Ovary (tissue), 3 donors: Measurements from ENCODE around the gene TEX2.

Experiments
- EP300 ChIP-seq: sonication (generic); formaldehyde crosslinking; IDR thresholded peaks from one replicate; pipeline ENCODE4 v1.6.1; 2017; ENCODE audit warnings: antibody characterized with exemption
- POLR2A ChIP-seq: fragments of 450-650 bp; IDR thresholded peaks from one replicate; pipeline ENCODE4 v1.6.1; 2017; ENCODE audit warnings: antibody characterized with exemption, mild to moderate bottlenecking, moderate library complexity
- TF ChIP-seq, protein P1 (sequence below), 3 donors: fragments of 450-650 bp in 2 of 3; fragments of 200-600 bp in 1 of 3; IDR thresholded peaks; one replicate each; pipeline versions ENCODE4 v1.5.1 to v1.8.0; 2016 to 2022; ENCODE audit warnings: antibody characterized with exemption in 3 of 3, mild to moderate bottlenecking in 1 of 3
- donor health status: DM: no; HTN: no; CAD: no.

DNA sequence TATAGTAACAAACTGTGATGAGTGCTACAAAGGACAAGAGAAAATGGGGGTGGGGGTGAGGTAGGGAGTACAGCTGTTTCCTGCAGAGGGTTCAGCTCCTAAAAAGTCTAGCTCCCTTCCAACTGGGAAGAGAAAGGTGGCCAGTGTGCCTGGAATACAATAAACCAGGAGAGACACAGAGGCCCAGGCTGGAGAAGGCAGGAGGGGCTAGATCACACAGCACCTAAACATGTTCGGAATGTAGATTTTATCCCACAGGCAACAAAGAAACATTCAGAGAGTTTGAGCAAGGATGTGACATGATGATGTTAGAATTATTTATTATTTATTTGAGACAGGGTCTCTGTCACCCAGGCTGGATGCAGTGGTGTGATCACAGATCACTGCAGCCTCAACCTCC is 10.2 kb downstream of the TEX2 start:
- TF ChIP-seq, protein P1, sequence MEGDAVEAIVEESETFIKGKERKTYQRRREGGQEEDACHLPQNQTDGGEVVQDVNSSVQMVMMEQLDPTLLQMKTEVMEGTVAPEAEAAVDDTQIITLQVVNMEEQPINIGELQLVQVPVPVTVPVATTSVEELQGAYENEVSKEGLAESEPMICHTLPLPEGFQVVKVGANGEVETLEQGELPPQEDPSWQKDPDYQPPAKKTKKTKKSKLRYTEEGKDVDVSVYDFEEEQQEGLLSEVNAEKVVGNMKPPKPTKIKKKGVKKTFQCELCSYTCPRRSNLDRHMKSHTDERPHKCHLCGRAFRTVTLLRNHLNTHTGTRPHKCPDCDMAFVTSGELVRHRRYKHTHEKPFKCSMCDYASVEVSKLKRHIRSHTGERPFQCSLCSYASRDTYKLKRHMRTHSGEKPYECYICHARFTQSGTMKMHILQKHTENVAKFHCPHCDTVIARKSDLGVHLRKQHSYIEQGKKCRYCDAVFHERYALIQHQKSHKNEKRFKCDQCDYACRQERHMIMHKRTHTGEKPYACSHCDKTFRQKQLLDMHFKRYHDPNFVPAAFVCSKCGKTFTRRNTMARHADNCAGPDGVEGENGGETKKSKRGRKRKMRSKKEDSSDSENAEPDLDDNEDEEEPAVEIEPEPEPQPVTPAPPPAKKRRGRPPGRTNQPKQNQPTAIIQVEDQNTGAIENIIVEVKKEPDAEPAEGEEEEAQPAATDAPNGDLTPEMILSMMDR (IDR thresholded peaks at IDR 0.05), result no peak
- TF ChIP-seq EP300 (no peak), POLR2A (no peak)
